ENCODE results near the gene FAM199X. TPM values are rescaled to one million over a fixed set of nuclear protein-coding genes. Genes with fewer than 3 reads are reported as not detected.
"Not testable (repeated sequence)": the region's sequence is repeated elsewhere in the genome, so short reads cannot be mapped to it uniquely, and the experiment has no call there.

Gene FAM199X
- total RNA-seq, 1 experiment from 2014 or later: 26.0 TPM

DNA sequence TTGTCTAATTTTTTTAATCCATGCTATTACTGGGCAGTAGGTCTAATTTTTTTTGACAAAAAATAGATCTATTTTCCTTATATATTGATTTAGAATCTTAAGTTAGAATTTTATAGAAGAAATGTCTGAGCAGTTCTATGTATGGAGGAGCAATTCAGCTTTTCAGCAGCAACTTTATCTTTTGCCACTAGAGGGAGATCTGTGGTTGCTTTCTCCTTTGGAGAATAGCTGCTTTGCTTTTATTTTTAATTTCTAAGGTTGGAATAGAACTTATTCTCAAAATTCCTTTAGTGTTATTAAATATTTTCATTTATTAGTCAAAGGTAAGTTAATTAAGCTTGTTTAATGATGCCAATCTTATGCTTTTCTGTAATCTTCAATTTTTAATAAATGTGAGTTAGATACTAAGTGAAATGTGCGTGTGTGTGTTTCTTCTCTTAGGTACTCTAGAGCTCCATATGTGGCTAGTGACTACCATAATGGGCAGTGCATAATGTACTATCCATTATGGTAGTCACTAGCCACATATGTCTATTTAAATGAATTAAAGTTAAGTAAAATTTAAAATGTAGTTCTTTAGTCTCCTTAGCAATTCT lies 29.3 kb downstream of the FAM199X start:
- H3K9ac ChIP-seq (ENCODE audit: low read length): no peak overlapping the region
- H4K20me1 ChIP-seq (ENCODE audit: low read length): no peaks in the 10 kb centered on the region
- H3K27me3 ChIP-seq (ENCODE audit: low read length): no peaks in the 10 kb centered on the region
- H3K79me2 ChIP-seq (ENCODE audit: low read length): no peaks in the 10 kb centered on the region
- no peak overlapping the region for H3K4me2 ChIP-seq (ENCODE audit: low read length)
- TF ChIP-seq EZH2phosphoT487 (IDR thresholded peaks at IDR 0.05; ENCODE audit: borderline replicate concordance, low read length) (no peak), EZH2 (IDR thresholded peaks at IDR 0.05; ENCODE audit: low read length, unreplicated experiment) (no peak)
- TF ChIP-seq, protein P1, sequence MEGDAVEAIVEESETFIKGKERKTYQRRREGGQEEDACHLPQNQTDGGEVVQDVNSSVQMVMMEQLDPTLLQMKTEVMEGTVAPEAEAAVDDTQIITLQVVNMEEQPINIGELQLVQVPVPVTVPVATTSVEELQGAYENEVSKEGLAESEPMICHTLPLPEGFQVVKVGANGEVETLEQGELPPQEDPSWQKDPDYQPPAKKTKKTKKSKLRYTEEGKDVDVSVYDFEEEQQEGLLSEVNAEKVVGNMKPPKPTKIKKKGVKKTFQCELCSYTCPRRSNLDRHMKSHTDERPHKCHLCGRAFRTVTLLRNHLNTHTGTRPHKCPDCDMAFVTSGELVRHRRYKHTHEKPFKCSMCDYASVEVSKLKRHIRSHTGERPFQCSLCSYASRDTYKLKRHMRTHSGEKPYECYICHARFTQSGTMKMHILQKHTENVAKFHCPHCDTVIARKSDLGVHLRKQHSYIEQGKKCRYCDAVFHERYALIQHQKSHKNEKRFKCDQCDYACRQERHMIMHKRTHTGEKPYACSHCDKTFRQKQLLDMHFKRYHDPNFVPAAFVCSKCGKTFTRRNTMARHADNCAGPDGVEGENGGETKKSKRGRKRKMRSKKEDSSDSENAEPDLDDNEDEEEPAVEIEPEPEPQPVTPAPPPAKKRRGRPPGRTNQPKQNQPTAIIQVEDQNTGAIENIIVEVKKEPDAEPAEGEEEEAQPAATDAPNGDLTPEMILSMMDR (conservative IDR thresholded peaks at IDR 0.05; ENCODE audit: low read depth, low read length): peak; percentile 74
- H3K36me3 ChIP-seq (ENCODE audit: low read depth, low read length): peaks cover 2% of the 10 kb centered on the region; the same call in 1 of the 2 replicates
- no peaks in the 10 kb centered on the region for H3K9me2 ChIP-seq (replicated peaks; ENCODE audit: low read length)
- intact Hi-C loops (cut with micrococcal nuclease): loop anchor here (1.0 kb wide), 2 partner anchors 76 to 148 kb away; no protein-coding TSS in a partner anchor
- ChIA-PET POLR2A (ENCODE audit: unreplicated experiment) (no interaction called here), CTCF (interaction anchor here (0.6 to 1.1 kb wide), 3 partner anchors 73 to 1176 kb away, joined by 4 to 5 read pairs (median 4); no protein-coding TSS in a partner anchor)
- H3K27ac ChIP-seq (ENCODE audit: low read length): no peak overlapping the region
- H3K4me3 ChIP-seq (ENCODE audit: low read length): no peak overlapping the region
- peak; percentile 56; the same call in 1 of the 2 replicates for ATAC-seq
- DNase-seq: peak; percentile 70
- H2AFZ ChIP-seq (ENCODE audit: low read length): no peak overlapping the region
- no TSS peak for BruUV-seq (replicated peaks)
- H3K9me3 ChIP-seq (ENCODE audit: low read length): no peaks in the 10 kb centered on the region
- no peaks in the 10 kb centered on the region for H3F3A ChIP-seq (ENCODE audit: low read length, unreplicated experiment)
- no peaks in the 10 kb centered on the region for H3K4me1 ChIP-seq (ENCODE audit: insufficient read depth, low read length)

GRCh38 chrX:104205548-104205947 lies 39.3 kb downstream of the FAM199X start:
- Histone ChIP-seq H3K27me3 (ENCODE audit: low read length) (no peaks in the 10 kb centered on the region), H2AFZ (ENCODE audit: low read length) (no peak overlapping the region), H3K4me2 (ENCODE audit: low read length) (no peak overlapping the region), H3K4me1 (ENCODE audit: insufficient read depth, low read length) (no peaks in the 10 kb centered on the region), H3K4me3 (ENCODE audit: low read length) (no peak overlapping the region), H3K9me2 (replicated peaks; ENCODE audit: low read length) (no peaks in the 10 kb centered on the region), H3K9me3 (ENCODE audit: low read length) (no peaks in the 10 kb centered on the region), H3K36me3 (ENCODE audit: low read depth, low read length) (no peaks in the 10 kb centered on the region), H4K20me1 (ENCODE audit: low read length) (no peaks in the 10 kb centered on the region), H3K9ac (ENCODE audit: low read length) (no peak overlapping the region), H3K27ac (ENCODE audit: low read length) (no peak overlapping the region), H3F3A (ENCODE audit: low read length, unreplicated experiment) (no peaks in the 10 kb centered on the region), H3K79me2 (ENCODE audit: low read length) (no peaks in the 10 kb centered on the region)
- no TSS peak for BruUV-seq (replicated peaks)
- POLR2A ChIA-PET (ENCODE audit: unreplicated experiment): no interaction called here
- DNase-seq (no peak), ATAC-seq (no peak)
- TF ChIP-seq EZH2 (IDR thresholded peaks at IDR 0.05; ENCODE audit: low read length, unreplicated experiment) (no peak), EZH2phosphoT487 (IDR thresholded peaks at IDR 0.05; ENCODE audit: borderline replicate concordance, low read length) (no peak)
- TF ChIP-seq, protein P1 (conservative IDR thresholded peaks at IDR 0.05; ENCODE audit: low read depth, low read length): no peak
- intact Hi-C loops (cut with micrococcal nuclease): no loop called here
- CTCF ChIA-PET: no interaction called here

DNA sequence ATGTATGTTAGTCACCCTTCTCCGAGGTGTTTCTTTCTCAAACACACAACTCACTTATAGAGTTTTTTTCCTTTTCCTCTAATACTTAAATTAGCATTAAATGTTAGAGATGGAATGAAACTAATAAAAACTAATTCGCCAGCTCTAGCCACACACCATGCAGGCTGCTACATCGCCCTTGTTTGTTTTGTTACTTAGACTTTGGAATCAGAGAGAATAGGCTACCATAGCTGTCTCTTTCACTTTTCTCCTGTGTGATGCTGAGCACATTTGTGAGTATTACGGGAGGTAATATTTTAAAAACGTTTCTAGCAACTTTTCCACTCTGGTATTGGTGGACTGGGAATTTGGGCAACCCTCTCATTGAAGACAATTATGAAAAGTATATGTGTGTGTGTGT lies 44.9 kb downstream of the FAM199X start:
- Histone ChIP-seq H3K9me2 (replicated peaks; ENCODE audit: low read length) (no peaks in the 10 kb centered on the region), H3K27ac (ENCODE audit: low read length) (no peak overlapping the region), H3K9ac (ENCODE audit: low read length) (no peak overlapping the region), H2AFZ (ENCODE audit: low read length) (no peak overlapping the region), H3K27me3 (ENCODE audit: low read length) (no peaks in the 10 kb centered on the region), H4K20me1 (ENCODE audit: low read length) (no peaks in the 10 kb centered on the region), H3K9me3 (ENCODE audit: low read length) (no peaks in the 10 kb centered on the region), H3K4me2 (ENCODE audit: low read length) (no peak overlapping the region), H3F3A (ENCODE audit: low read length, unreplicated experiment) (no peaks in the 10 kb centered on the region), H3K79me2 (ENCODE audit: low read length) (no peaks in the 10 kb centered on the region), H3K36me3 (ENCODE audit: low read depth, low read length) (no peaks in the 10 kb centered on the region), H3K4me1 (ENCODE audit: insufficient read depth, low read length) (no peaks in the 10 kb centered on the region), H3K4me3 (ENCODE audit: low read length) (no peak overlapping the region)
- intact Hi-C loops (cut with micrococcal nuclease): no loop called here
- ATAC-seq: no peak
- TF ChIP-seq, protein P1 (conservative IDR thresholded peaks at IDR 0.05; ENCODE audit: low read depth, low read length): no peak
- TF ChIP-seq EZH2phosphoT487 (IDR thresholded peaks at IDR 0.05; ENCODE audit: borderline replicate concordance, low read length) (no peak), EZH2 (IDR thresholded peaks at IDR 0.05; ENCODE audit: low read length, unreplicated experiment) (no peak)
- DNase-seq: no peak
- no TSS peak for BruUV-seq (replicated peaks)
- ChIA-PET POLR2A (ENCODE audit: unreplicated experiment) (no interaction called here), CTCF (no interaction called here)

- H4K20me1 ChIP-seq (ENCODE audit: low read length); H3K4me3 ChIP-seq (ENCODE audit: low read length); H2AFZ ChIP-seq (ENCODE audit: low read length); POLR2A ChIA-PET (ENCODE audit: unreplicated experiment); ATAC-seq; H3K9me2 ChIP-seq (replicated peaks; ENCODE audit: low read length); H3K4me1 ChIP-seq (ENCODE audit: insufficient read depth, low read length); H3K36me3 ChIP-seq (ENCODE audit: low read depth, low read length); H3K4me2 ChIP-seq (ENCODE audit: low read length); H3K27me3 ChIP-seq (ENCODE audit: low read length); H3K79me2 ChIP-seq (ENCODE audit: low read length); BruUV-seq (replicated peaks); H3K9me3 ChIP-seq (ENCODE audit: low read length); intact Hi-C loops (cut with micrococcal nuclease); H3K27ac ChIP-seq (ENCODE audit: low read length); H3F3A ChIP-seq (ENCODE audit: low read length, unreplicated experiment); DNase-seq; H3K9ac ChIP-seq (ENCODE audit: low read length): not testable (repeated sequence)
- CTCF ChIA-PET: interaction anchor here (0.6 kb wide), 1 partner anchor 31 kb away, joined by 3 read pairs; no protein-coding TSS in a partner anchor
Measured at GRCh38 chrX:104230060-104230459, 63.8 kb downstream of the FAM199X start.

Measured in PC-3 (cell line).